ENCODE data around the gene MMEL1. TPM values are rescaled to one million over a fixed set of nuclear protein-coding genes. Genes with fewer than 3 reads are reported as not detected.

MMEL1 gene
- total and polyA plus RNA-seq, 2 donors from 2014 or later, result 4.0 to 8.5 TPM

GRCh38 chr1:2630498-2631135, 2.2 kb downstream of the MMEL1 start:
- intact Hi-C loops (cut with DNase I), result no loop called here
- no peaks in the 10 kb centered on the region for H3K36me3 ChIP-seq (ENCODE audit: control insufficient read depth in 2 of 3, insufficient read depth in 3 of 3, low read length in 3 of 3)
- H3K4me1 ChIP-seq (ENCODE audit: control insufficient read depth in 2 of 3, insufficient read depth in 2 of 3, low read depth in 1 of 3, low read length in 3 of 3), result no peaks in the 10 kb centered on the region
- no peak overlapping the region for H3K27ac ChIP-seq (ENCODE audit: low read depth in 2 of 2, low read length in 2 of 2)
- H3K9me3 ChIP-seq (ENCODE audit: control insufficient read depth in 2 of 3, insufficient read depth in 1 of 3, low read length in 3 of 3), result peaks cover 0 to 3% (median 0%) of the 10 kb centered on the region in 3 donors
- DNase-seq (no peak), FAIRE-seq (no peak)
- no peak overlapping the region for H3K9ac ChIP-seq (ENCODE audit: low read length in 3 of 3)
- peak overlapping the region in 1 of 3 donors; percentile 35 for H3K4me3 ChIP-seq (ENCODE audit: low read length in 3 of 3)
- H3K27me3 ChIP-seq (ENCODE audit: control insufficient read depth, insufficient read depth, low read length), result peaks cover 13% of the 10 kb centered on the region
- TF ChIP-seq CTCF (IDR thresholded peaks at IDR 0.05; ENCODE audit: borderline replicate concordance, extremely low read depth, insufficient read depth), result no peak

- FAIRE-seq (no peak), DNase-seq (no peak)
- no peak overlapping the region for H3K4me3 ChIP-seq (ENCODE audit: low read length in 3 of 3)
- H3K4me1 ChIP-seq (ENCODE audit: control insufficient read depth in 2 of 3, insufficient read depth in 2 of 3, low read depth in 1 of 3, low read length in 3 of 3), result no peaks in the 10 kb centered on the region
- H3K27ac ChIP-seq (ENCODE audit: low read depth in 2 of 2, low read length in 2 of 2), result no peak overlapping the region
- H3K9me3 ChIP-seq (ENCODE audit: control insufficient read depth in 2 of 3, insufficient read depth in 1 of 3, low read length in 3 of 3), result peaks cover 0 to 3% (median 0%) of the 10 kb centered on the region in 3 donors
- no peaks in the 10 kb centered on the region for H3K36me3 ChIP-seq (ENCODE audit: control insufficient read depth in 2 of 3, insufficient read depth in 3 of 3, low read length in 3 of 3)
- no peak for TF ChIP-seq CTCF (IDR thresholded peaks at IDR 0.05; ENCODE audit: borderline replicate concordance, extremely low read depth, insufficient read depth)
- intact Hi-C loops (cut with DNase I), result no loop called here
- H3K27me3 ChIP-seq (ENCODE audit: control insufficient read depth, insufficient read depth, low read length), result peaks cover 13% of the 10 kb centered on the region
- H3K9ac ChIP-seq (ENCODE audit: low read length in 3 of 3), result no peak overlapping the region
These were observed 3.0 kb downstream of the MMEL1 start for GRCh38 chr1:2629627-2630497.

GRCh38 chr1:2628933-2629626, 3.7 kb downstream of the MMEL1 start:
- Histone ChIP-seq H3K9me3 (ENCODE audit: control insufficient read depth in 2 of 3, insufficient read depth in 1 of 3, low read length in 3 of 3) (peaks cover 0 to 3% (median 0%) of the 10 kb centered on the region in 3 donors), H3K4me1 (ENCODE audit: control insufficient read depth in 2 of 3, insufficient read depth in 2 of 3, low read depth in 1 of 3, low read length in 3 of 3) (no peaks in the 10 kb centered on the region), H3K9ac (ENCODE audit: low read length in 3 of 3) (no peak overlapping the region), H3K27ac (ENCODE audit: low read depth in 2 of 2, low read length in 2 of 2) (no peak overlapping the region), H3K36me3 (ENCODE audit: control insufficient read depth in 2 of 3, insufficient read depth in 3 of 3, low read length in 3 of 3) (no peaks in the 10 kb centered on the region), H3K27me3 (ENCODE audit: control insufficient read depth, insufficient read depth, low read length) (peaks cover 13% of the 10 kb centered on the region), H3K4me3 (ENCODE audit: low read length in 3 of 3) (no peak overlapping the region)
- DNase-seq (peak in 3 of 5 donors; percentile 28 to 52 (median 50)), FAIRE-seq (no peak)
- no peak for TF ChIP-seq CTCF (IDR thresholded peaks at IDR 0.05; ENCODE audit: borderline replicate concordance, extremely low read depth, insufficient read depth)
- intact Hi-C loops (cut with DNase I), result no loop called here
